Activated CD4-positive, alpha-beta memory T cell treated with anti-CD3 and anti-CD28 coated beads, Interleukin-2, amount 10 ng/mL, durations not matched to agents 7 days and 5 days (primary cell): ENCODE data around the gene HECA. TPM values are rescaled to one million over a fixed set of nuclear protein-coding genes. Genes with fewer than 3 reads are reported as not detected.
"Not testable (repeated sequence)": the region's sequence is repeated elsewhere in the genome, so short reads cannot be mapped to it uniquely, and the experiment has no call there.

Experiments used
- CTCF ChIA-PET: fragments of 350-600 bp; sonication (Branson Sonifier 250); formaldehyde crosslinking; loops from one replicate; lab custom pipeline; 2021; ENCODE audit warnings: antibody characterized with exemption, inconsistent platforms; lab: Charles Lee
- POLR2A ChIA-PET: fragments of 350-600 bp; sonication (Branson Sonifier 250); formaldehyde crosslinking; loops from one replicate; lab custom pipeline; 2021; ENCODE audit warnings: antibody characterized with exemption; lab: Charles Lee
- DNase-seq: peaks from one replicate; pipeline ENCODE4 v3.0.0-alpha.2; 2020
- H3K27ac Mint-ChIP-seq: one replicate; pipeline ENCODE4 v1.8.0; 2021; ENCODE audit warnings: mild to moderate bottlenecking, mixed read lengths
- H3K27me3 Mint-ChIP-seq: one replicate; pipeline ENCODE4 v1.8.0; 2021; ENCODE audit warnings: mixed read lengths
- H3K36me3 Mint-ChIP-seq: one replicate; pipeline ENCODE4 v1.8.0; 2021; ENCODE audit warnings: low read depth, mixed read lengths
- H3K4me1 Mint-ChIP-seq: one replicate; pipeline ENCODE4 v1.8.0; 2021; ENCODE audit warnings: mixed read lengths
- H3K4me3 Mint-ChIP-seq: one replicate; pipeline ENCODE4 v1.8.0; 2021; ENCODE audit warnings: mild to moderate bottlenecking, mixed read lengths
- H3K9me3 Mint-ChIP-seq: one replicate; pipeline ENCODE4 v1.8.0; 2021; ENCODE audit warnings: mixed read lengths
- total RNA-seq, 2 experiments: library from RNA; stranded (reverse); gene quantifications; one replicate each; pipeline ENCODE4 v1.2.3, GENCODE V29; 2021

The HECA gene
- total RNA-seq, 2 experiments from 2014 or later, result 78.9 to 81.7 TPM

GRCh38 chr6:139122823-139123222 is 12.1 kb upstream of the HECA start:
- H3K27me3 Mint-ChIP-seq, H3K4me3 Mint-ChIP-seq, H3K27ac Mint-ChIP-seq, POLR2A ChIA-PET, DNase-seq: not testable (repeated sequence)
- CTCF ChIA-PET, result interaction anchor here (1.9 kb wide), 1 partner anchor 9 kb away, joined by 8 read pairs; no protein-coding TSS in a partner anchor
- peaks cover 25% of the 10 kb centered on the region for H3K9me3 Mint-ChIP-seq
- H3K4me1 Mint-ChIP-seq, result peaks cover 39% of the 10 kb centered on the region
- H3K36me3 Mint-ChIP-seq, result peaks cover 19% of the 10 kb centered on the region

- H3K9me3 Mint-ChIP-seq, result peaks cover 10% of the 10 kb centered on the region
- H3K4me3 Mint-ChIP-seq, result peak overlapping the region; percentile 49
- peak; percentile 87 for DNase-seq
- peaks cover 41% of the 10 kb centered on the region for H3K4me1 Mint-ChIP-seq
- POLR2A ChIA-PET, result interaction anchor here (0.7 to 3.3 kb wide), 26 partner anchors 9 to 249 kb away, joined by 3 to 41 read pairs (median 6); partner anchors contain the start of genes CITED2, HECA, REPS1 and TXLNB
- peaks cover 9% of the 10 kb centered on the region for H3K36me3 Mint-ChIP-seq
- no peaks in the 10 kb centered on the region for H3K27me3 Mint-ChIP-seq
- H3K27ac Mint-ChIP-seq, result peak overlapping the region; percentile 95
- CTCF ChIA-PET, result interaction anchor here (0.6 to 3.7 kb wide), 27 partner anchors 9 to 250 kb away, joined by 3 to 42 read pairs (median 6); partner anchors contain the start of genes CITED2, HECA and TXLNB
Observed at GRCh38 chr6:139124887-139125672, 9.8 kb upstream of the HECA start.

GRCh38 chr6:139126255-139126654 is 8.6 kb upstream of the HECA start:
- no peaks in the 10 kb centered on the region for H3K27me3 Mint-ChIP-seq
- no peak overlapping the region for H3K4me3 Mint-ChIP-seq
- POLR2A ChIA-PET, result interaction anchor here (0.6 to 3.3 kb wide), 18 partner anchors 8 to 280 kb away, joined by 3 to 41 read pairs (median 10); partner anchors contain the start of genes CITED2, HECA, REPS1 and TXLNB
- peak; percentile 60 for DNase-seq
- H3K36me3 Mint-ChIP-seq, result peaks cover 5% of the 10 kb centered on the region
- H3K27ac Mint-ChIP-seq, result peak overlapping the region; percentile 95
- peaks cover 44% of the 10 kb centered on the region for H3K4me1 Mint-ChIP-seq
- H3K9me3 Mint-ChIP-seq, result peaks cover under 1% of the 10 kb centered on the region
- CTCF ChIA-PET, result interaction anchor here (0.8 to 3.7 kb wide), 12 partner anchors 8 to 249 kb away, joined by 3 to 42 read pairs (median 12); partner anchors contain the start of genes CITED2, HECA and TXLNB

- DNase-seq, result no peak
- Mint-ChIP-seq H3K27me3 (no peaks in the 10 kb centered on the region), H3K36me3 (peaks cover 5% of the 10 kb centered on the region), H3K9me3 (no peaks in the 10 kb centered on the region), H3K4me3 (no peak overlapping the region), H3K4me1 (peaks cover 51% of the 10 kb centered on the region), H3K27ac (peak overlapping the region; percentile 95)
- ChIA-PET CTCF (interaction anchor here (0.8 to 3.7 kb wide), 5 partner anchors 7 to 246 kb away, joined by 3 to 42 read pairs (median 20); partner anchors contain the start of gene HECA), POLR2A (interaction anchor here (1.0 to 3.3 kb wide), 12 partner anchors 8 to 247 kb away, joined by 3 to 41 read pairs (median 22); partner anchors contain the start of genes CITED2, HECA, REPS1 and TXLNB)
Observed at GRCh38 chr6:139126931-139127330, 7.9 kb upstream of the HECA start.

- Mint-ChIP-seq H3K9me3 (no peaks in the 10 kb centered on the region), H3K36me3 (peaks cover 5% of the 10 kb centered on the region), H3K27me3 (no peaks in the 10 kb centered on the region), H3K4me1 (peaks cover 67% of the 10 kb centered on the region), H3K4me3 (no peak overlapping the region), H3K27ac (no peak overlapping the region)
- POLR2A ChIA-PET, result interaction anchor here (0.8 to 1.1 kb wide), 2 partner anchors 16 to 33 kb away, joined by 3 read pairs; no protein-coding TSS in a partner anchor
- CTCF ChIA-PET, result interaction anchor here (1.3 kb wide), 1 partner anchor 9 kb away, joined by 3 read pairs; no protein-coding TSS in a partner anchor
- DNase-seq, result no peak
Observed at GRCh38 chr6:139129284-139129683, 5.6 kb upstream of the HECA start.

- POLR2A ChIA-PET, result interaction anchor here (1.1 to 4.8 kb wide), 10 partner anchors 9 to 242 kb away, joined by 3 to 44 read pairs (median 5); partner anchors contain the start of gene CITED2
- DNase-seq, result no peak
- peaks cover 48% of the 10 kb centered on the region for H3K4me1 Mint-ChIP-seq
Observed at GRCh38 chr6:139131736-139132280, 3.1 kb upstream of the HECA start.

GRCh38 chr6:139133262-139134063 is 1.4 kb upstream of the HECA start:
- Mint-ChIP-seq H3K4me3 (peak overlapping the region; percentile 21), H3K4me1 (peaks cover 47% of the 10 kb centered on the region), H3K9me3 (no peaks in the 10 kb centered on the region), H3K27ac (peak overlapping the region; percentile 53), H3K27me3 (no peaks in the 10 kb centered on the region), H3K36me3 (peaks cover 28% of the 10 kb centered on the region)
- no peak for DNase-seq
- POLR2A ChIA-PET, result interaction anchor here (0.8 to 4.8 kb wide), 11 partner anchors 13 to 317 kb away, joined by 3 to 44 read pairs (median 5); partner anchors contain the start of gene CITED2
- CTCF ChIA-PET, result interaction anchor here (1.0 to 2.3 kb wide), 6 partner anchors 8 to 104 kb away, joined by 3 to 13 read pairs (median 4); no protein-coding TSS in a partner anchor

More at GRCh38 chr6:139131736-139132280, 3.1 kb upstream of the HECA start:
- Mint-ChIP-seq H3K36me3 (peaks cover 13% of the 10 kb centered on the region), H3K4me3 (peak overlapping the region; percentile 56), H3K9me3 (no peaks in the 10 kb centered on the region), H3K27ac (peak overlapping the region; percentile 55), H3K27me3 (no peaks in the 10 kb centered on the region)
- CTCF ChIA-PET, result interaction anchor here (0.8 to 2.3 kb wide), 12 partner anchors 13 to 243 kb away, joined by 3 to 12 read pairs (median 4); partner anchors contain the start of genes CITED2 and TXLNB

GRCh38 chr6:139134064-139134395 is 850 bp upstream of the HECA start:
- peaks cover 34% of the 10 kb centered on the region for H3K36me3 Mint-ChIP-seq
- H3K27ac Mint-ChIP-seq, result peak overlapping the region; percentile 53
- ChIA-PET CTCF (interaction anchor here (1.2 to 2.3 kb wide), 5 partner anchors 8 to 105 kb away, joined by 3 to 13 read pairs (median 4); no protein-coding TSS in a partner anchor), POLR2A (interaction anchor here (0.6 to 4.8 kb wide), 21 partner anchors 8 to 318 kb away, joined by 3 to 44 read pairs (median 4); partner anchors contain the start of genes CITED2 and TXLNB)
- H3K9me3 Mint-ChIP-seq, result no peaks in the 10 kb centered on the region
- peaks cover 51% of the 10 kb centered on the region for H3K4me1 Mint-ChIP-seq
- H3K4me3 Mint-ChIP-seq, result no peak overlapping the region
- DNase-seq, result no peak
- H3K27me3 Mint-ChIP-seq, result no peaks in the 10 kb centered on the region

GRCh38 chr6:139135578-139136545 is 982 bp downstream of the HECA start:
- peak; percentile 71 for DNase-seq
- Mint-ChIP-seq H3K27me3 (no peaks in the 10 kb centered on the region), H3K27ac (peak overlapping the region; percentile 96), H3K4me3 (peak overlapping the region; percentile 82), H3K36me3 (peaks cover 43% of the 10 kb centered on the region), H3K9me3 (no peaks in the 10 kb centered on the region), H3K4me1 (peaks cover 64% of the 10 kb centered on the region)
- CTCF ChIA-PET, result interaction anchor here (1.4 to 2.6 kb wide), 3 partner anchors 10 to 234 kb away, joined by 5 to 23 read pairs (median 6); no protein-coding TSS in a partner anchor
- POLR2A ChIA-PET, result interaction anchor here (2.1 to 6.3 kb wide), 8 partner anchors 10 to 238 kb away, joined by 10 to 119 read pairs (median 38); partner anchors contain the start of genes ABRACL, CITED2 and TXLNB

GRCh38 chr6:139137706-139138105 is 2.8 kb downstream of the HECA start:
- Mint-ChIP-seq H3K4me1 (peaks cover 56% of the 10 kb centered on the region), H3K36me3 (peaks cover 48% of the 10 kb centered on the region), H3K4me3 (peak overlapping the region; percentile 82), H3K27ac (peak overlapping the region; percentile 96), H3K27me3 (no peaks in the 10 kb centered on the region), H3K9me3 (no peaks in the 10 kb centered on the region)
- CTCF ChIA-PET, result interaction anchor here (0.7 to 3.0 kb wide), 17 partner anchors 8 to 235 kb away, joined by 3 to 23 read pairs (median 5); no protein-coding TSS in a partner anchor
- DNase-seq, result no peak
- POLR2A ChIA-PET, result interaction anchor here (0.7 to 6.3 kb wide), 18 partner anchors 9 to 403 kb away, joined by 3 to 119 read pairs (median 6); partner anchors contain the start of genes ABRACL, CITED2 and TXLNB
